Tibial nerve (tissue), 4 donors: ENCODE measurements around the gene HOXB7. TPM values are rescaled to one million over a fixed set of nuclear protein-coding genes. Genes with fewer than 3 reads are reported as not detected.

Experiments used
- DNase-seq, 2 donors: peaks; one replicate each; pipeline ENCODE4 v3.0.0-alpha.2; 2019; ENCODE audit warnings: low spot score in 2 of 2
- H3K27ac ChIP-seq, 4 donors: fragments of 200-600 bp; sonication (generic) in 3 of 4; one replicate each; pipeline ENCODE4 v1.5.1; 2017 to 2019; ENCODE audit warnings: mild to moderate bottlenecking in 1 of 4
- H3K27me3 ChIP-seq, 2 donors: fragments of 200-600 bp; sonication (generic) in 1 of 2; one replicate each; pipeline versions ENCODE4 v1.5.1 to v1.6.0; 2017 to 2019
- H3K36me3 ChIP-seq, 3 donors: fragments of 200-600 bp; sonication (generic); one replicate each; pipeline ENCODE4 v1.5.1; 2018 to 2019
- H3K4me1 ChIP-seq, 4 donors: fragments of 200-600 bp; sonication (generic) in 3 of 4; one replicate each; pipeline ENCODE4 v1.5.1; 2017 to 2019
- H3K4me3 ChIP-seq, 4 donors: fragments of 200-600 bp; sonication (generic) in 3 of 4; one replicate each; pipeline ENCODE4 v1.5.1; 2017 to 2019; ENCODE audit warnings: mild to moderate bottlenecking in 1 of 4, moderate library complexity in 1 of 4
- H3K9me3 ChIP-seq, 4 donors: fragments of 200-600 bp; sonication (generic) in 3 of 4; one replicate each; pipeline ENCODE4 v1.5.1; 2017 to 2019
- CTCF ChIP-seq, 5 experiments: fragments of 200-600 bp in 3 of 5; fragments of 450-650 bp in 2 of 5; sonication (generic) in 3 of 5; IDR thresholded peaks; one replicate each; pipeline ENCODE4 v1.5.1; 2016 to 2019; ENCODE audit warnings: antibody characterized with exemption in 5 of 5, mild to moderate bottlenecking in 3 of 5, moderate library complexity in 2 of 5
- EP300 ChIP-seq, 2 donors: sonication (generic); formaldehyde crosslinking; IDR thresholded peaks; one replicate each; pipeline ENCODE4 v1.6.1; 2017; ENCODE audit warnings: antibody characterized with exemption in 2 of 2, mild to moderate bottlenecking in 1 of 2
- POLR2A ChIP-seq, 2 donors: fragments of 450-650 bp; IDR thresholded peaks; one replicate each; pipeline ENCODE4 v1.6.1; 2017; ENCODE audit warnings: antibody characterized with exemption in 2 of 2, mild to moderate bottlenecking in 2 of 2, moderate library complexity in 2 of 2
- WGBS, 2 donors: methylation state at CpG; one replicate each; pipeline ENCODE4 v1.1.5; 2018; 5-methylcytosine and 5-hydroxymethylcytosine counted together
- total RNA-seq, 4 donors: library from RNA; depleted of rRNA; stranded (reverse); fragments of >200 nt; gene quantifications; one replicate each; pipeline ENCODE4 v1.1.0, GENCODE V29; 2016

Gene HOXB7
- total RNA-seq, 4 donors from 2014 or later, result 1.8 to 4.0 (median 2.3) TPM

GRCh38 chr17:48611681-48612455 is 1.1 kb upstream of the HOXB7 start:
- TF ChIP-seq CTCF (IDR thresholded peaks at IDR 0.05) (no peak), EP300 (IDR thresholded peaks at IDR 0.05) (no peak), POLR2A (IDR thresholded peaks at IDR 0.05) (no peak)
- Histone ChIP-seq H3K9me3 (no peaks in the 10 kb centered on the region), H3K27ac (peak overlapping the region in 3 of 4 donors; percentile 73 to 86 (median 79)), H3K4me3 (peak overlapping the region; percentile 36 to 71 (median 55)), H3K4me1 (peaks cover 0 to 62% (median 18%) of the 10 kb centered on the region in 4 donors), H3K27me3 (peaks cover 5 to 98% of the 10 kb centered on the region in 2 donors), H3K36me3 (no peaks in the 10 kb centered on the region)
- WGBS, 2 donors, result 5 to 13% methylated on average over 34 to 35 of the region's 36 CpGs
- no peak for DNase-seq

GRCh38 chr17:48611213-48611612 is 396 bp upstream of the HOXB7 start:
- H3K27me3 ChIP-seq, result peaks cover 5 to 98% of the 10 kb centered on the region in 2 donors
- peak overlapping the region in 3 of 4 donors; percentile 73 to 86 (median 79) for H3K27ac ChIP-seq
- WGBS, 2 donors, result 3 to 4% methylated on average over 22 of the region's 22 CpGs
- peaks cover 0 to 62% (median 18%) of the 10 kb centered on the region in 4 donors for H3K4me1 ChIP-seq
- peak overlapping the region; percentile 36 to 71 (median 55) for H3K4me3 ChIP-seq
- no peak for DNase-seq
- no peaks in the 10 kb centered on the region for H3K36me3 ChIP-seq
- TF ChIP-seq POLR2A (IDR thresholded peaks at IDR 0.05) (no peak), CTCF (IDR thresholded peaks at IDR 0.05) (no peak), EP300 (IDR thresholded peaks at IDR 0.05) (no peak)
- H3K9me3 ChIP-seq, result no peaks in the 10 kb centered on the region

GRCh38 chr17:48609759-48610281 is 997 bp downstream of the HOXB7 start:
- TF ChIP-seq EP300 (IDR thresholded peaks at IDR 0.05) (no peak), POLR2A (IDR thresholded peaks at IDR 0.05) (no peak), CTCF (IDR thresholded peaks at IDR 0.05) (no peak)
- 6 to 9% methylated on average over 15 of the region's 15 CpGs for WGBS, 2 donors
- Histone ChIP-seq H3K4me3 (peak overlapping the region; percentile 36 to 71 (median 55)), H3K36me3 (no peaks in the 10 kb centered on the region), H3K27ac (peak overlapping the region in 3 of 4 donors; percentile 73 to 86 (median 79)), H3K4me1 (peaks cover 0 to 56% (median 18%) of the 10 kb centered on the region in 4 donors), H3K27me3 (peaks cover 5 to 98% of the 10 kb centered on the region in 2 donors), H3K9me3 (no peaks in the 10 kb centered on the region)
- no peak for DNase-seq

GRCh38 chr17:48609033-48609432 is 1.8 kb downstream of the HOXB7 start:
- Histone ChIP-seq H3K27me3 (peaks cover 5 to 98% of the 10 kb centered on the region in 2 donors), H3K36me3 (no peaks in the 10 kb centered on the region), H3K4me1 (peaks cover 0 to 48% (median 16%) of the 10 kb centered on the region in 4 donors), H3K4me3 (no peak overlapping the region), H3K27ac (no peak overlapping the region), H3K9me3 (no peaks in the 10 kb centered on the region)
- no peak for DNase-seq
- no peak for TF ChIP-seq POLR2A (IDR thresholded peaks at IDR 0.05)

- Histone ChIP-seq H3K36me3 (no peaks in the 10 kb centered on the region), H3K27me3 (peaks cover 5 to 98% of the 10 kb centered on the region in 2 donors), H3K4me1 (peaks cover 0 to 43% (median 14%) of the 10 kb centered on the region in 4 donors), H3K4me3 (no peak overlapping the region), H3K27ac (no peak overlapping the region), H3K9me3 (peaks cover 0 to 6% (median 0%) of the 10 kb centered on the region in 4 donors)
- TF ChIP-seq EP300 (IDR thresholded peaks at IDR 0.05) (no peak), CTCF (IDR thresholded peaks at IDR 0.05) (no peak), POLR2A (IDR thresholded peaks at IDR 0.05) (no peak)
- DNase-seq, result no peak
- 82 to 92% methylated on average over 1 of the region's 1 CpG for WGBS, 2 donors
Measured at GRCh38 chr17:48608494-48608834, 2.4 kb downstream of the HOXB7 start.
